Measurements from ENCODE around the gene CLRN1. TPM values are rescaled to one million over a fixed set of nuclear protein-coding genes. Genes with fewer than 3 reads are reported as not detected.

Gene CLRN1
- total RNA-seq, 2 experiments from 2014 or later = not detected

DNA sequence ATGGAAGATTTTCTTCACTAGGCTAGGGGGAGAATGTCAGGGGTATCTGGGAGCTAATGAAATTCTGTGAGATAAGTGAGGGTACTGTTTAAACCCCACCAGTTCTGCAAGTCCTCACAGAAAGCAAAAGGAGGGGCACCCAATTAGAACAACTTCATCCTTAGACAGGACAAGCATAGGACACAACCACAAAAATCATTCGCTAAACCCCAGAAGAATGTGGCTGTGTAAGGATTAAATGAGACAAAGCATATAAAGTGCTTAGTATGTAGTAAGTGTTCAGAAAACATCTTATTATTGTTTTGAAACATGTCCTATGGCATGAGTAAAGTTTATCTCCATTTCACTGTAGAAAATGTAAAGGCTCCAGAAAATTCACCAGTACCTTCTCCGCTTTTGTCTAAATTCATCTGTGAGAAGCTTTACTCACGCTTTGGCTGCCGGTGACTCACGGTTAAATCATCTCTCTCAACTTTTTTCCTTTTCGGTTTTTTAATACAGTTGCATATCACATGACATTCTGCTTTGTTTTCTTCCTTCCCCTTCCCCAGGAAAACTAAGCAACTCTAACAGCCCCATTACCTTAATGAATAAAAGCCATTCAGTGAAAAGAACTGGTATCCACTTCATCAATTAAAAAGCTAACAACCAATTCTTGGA is 1.7 kb downstream of the CLRN1 start:
- ATAC-seq (no peak), DNase-seq (no peak)
- H3K9me3 Mint-ChIP-seq (ENCODE audit: insufficient read depth) = no peaks in the 10 kb centered on the region
- no peaks in the 10 kb centered on the region for H3K4me1 Mint-ChIP-seq (ENCODE audit: low read depth)
- ChIA-PET CTCF (no interaction called here), POLR2A (no interaction called here)
- no peaks in the 10 kb centered on the region for H3K36me3 Mint-ChIP-seq (ENCODE audit: low read depth)
- peaks cover 16% of the 10 kb centered on the region for H3K27me3 Mint-ChIP-seq (ENCODE audit: low read depth)
- no peak overlapping the region for H3K27ac Mint-ChIP-seq
- no peak overlapping the region for H3K4me3 Mint-ChIP-seq

DNA sequence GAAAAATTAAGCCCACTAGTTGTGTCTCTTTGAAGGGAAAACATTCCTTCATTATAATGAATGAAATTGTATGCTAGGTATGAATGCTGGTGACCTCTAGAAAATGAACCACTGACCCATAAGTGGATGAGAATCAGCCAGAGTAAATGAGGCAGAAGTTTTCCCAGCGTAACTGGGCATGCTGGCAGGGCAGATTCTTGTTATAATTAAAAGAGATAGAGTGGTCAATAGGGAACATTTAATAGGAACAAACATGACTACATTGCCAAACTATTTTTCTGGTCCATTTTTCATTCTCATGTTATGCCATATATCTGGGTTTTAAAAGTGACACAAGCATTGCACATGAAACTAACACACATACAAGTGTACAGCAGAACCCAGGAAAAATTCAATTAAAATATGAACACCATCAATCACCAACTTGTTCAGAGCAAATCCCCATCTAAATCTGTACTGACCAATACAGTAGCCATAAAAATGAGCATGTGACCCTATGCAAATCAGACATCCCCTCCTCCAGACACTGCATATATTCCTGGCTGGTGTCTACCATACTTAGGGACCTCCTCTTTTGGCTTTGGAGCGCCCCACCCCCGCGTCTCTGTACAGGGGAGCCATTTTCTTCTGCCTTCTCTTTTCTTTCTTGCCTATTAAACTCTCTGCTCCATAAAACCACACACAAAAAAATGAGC is 4.0 kb downstream of the CLRN1 start:
- ChIA-PET POLR2A (no interaction called here), CTCF (no interaction called here)
- H3K27ac Mint-ChIP-seq = no peak overlapping the region
- H3K27me3 Mint-ChIP-seq (ENCODE audit: low read depth) = peaks cover 27% of the 10 kb centered on the region
- ATAC-seq = no peak
- no peaks in the 10 kb centered on the region for H3K4me1 Mint-ChIP-seq (ENCODE audit: low read depth)
- H3K36me3 Mint-ChIP-seq (ENCODE audit: low read depth) = no peaks in the 10 kb centered on the region
- H3K9me3 Mint-ChIP-seq (ENCODE audit: insufficient read depth) = no peaks in the 10 kb centered on the region
- no peak for DNase-seq
- H3K4me3 Mint-ChIP-seq = no peak overlapping the region

DNA sequence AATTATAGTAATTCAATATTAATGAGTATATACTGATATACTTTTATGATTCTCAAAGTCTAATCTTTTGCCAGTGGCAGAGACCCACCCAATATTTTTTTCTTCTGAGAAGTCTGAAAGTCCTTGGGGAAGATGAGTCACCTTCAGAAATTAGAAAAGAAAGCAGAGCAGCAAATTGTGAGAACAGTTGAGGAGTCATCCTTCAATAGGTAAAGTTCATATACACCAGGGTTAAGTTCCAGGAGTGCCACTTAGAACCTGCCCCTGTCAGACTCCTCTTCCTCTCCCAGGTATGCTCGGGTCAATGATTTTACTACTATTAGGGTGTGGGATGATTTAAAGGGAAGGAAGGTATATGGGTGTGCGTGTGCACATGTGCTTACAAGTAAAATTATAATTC is 7.1 kb downstream of the CLRN1 start:
- Mint-ChIP-seq H3K4me1 (ENCODE audit: low read depth) (no peaks in the 10 kb centered on the region), H3K4me3 (no peak overlapping the region), H3K27me3 (ENCODE audit: low read depth) (peaks cover 25% of the 10 kb centered on the region), H3K9me3 (ENCODE audit: insufficient read depth) (no peaks in the 10 kb centered on the region), H3K27ac (no peak overlapping the region), H3K36me3 (ENCODE audit: low read depth) (no peaks in the 10 kb centered on the region)
- ATAC-seq (no peak), DNase-seq (no peak)
- ChIA-PET CTCF (no interaction called here), POLR2A (no interaction called here)

DNA sequence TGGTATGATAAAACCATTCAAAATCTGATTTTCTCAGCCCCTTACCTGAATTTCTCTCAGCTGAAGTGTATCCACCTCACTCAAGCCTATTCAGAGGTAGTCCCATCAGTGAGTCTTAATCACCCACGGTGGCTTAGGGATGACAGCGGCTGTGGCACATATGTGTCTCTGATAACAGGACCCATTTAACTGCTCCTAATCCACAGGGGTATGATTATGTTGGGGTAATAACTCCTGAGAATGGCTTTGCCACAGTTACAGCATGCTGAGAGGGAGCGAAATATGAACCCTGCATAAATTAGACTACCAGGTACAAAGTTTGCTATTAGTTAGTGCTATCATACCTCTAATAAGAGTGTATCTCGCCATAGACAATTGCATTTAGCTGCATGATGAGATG is 10.6 kb downstream of the CLRN1 start:
- DNase-seq = no peak
- ATAC-seq = no peak
- no peaks in the 10 kb centered on the region for H3K4me1 Mint-ChIP-seq (ENCODE audit: low read depth)
- no peaks in the 10 kb centered on the region for H3K36me3 Mint-ChIP-seq (ENCODE audit: low read depth)
- no peaks in the 10 kb centered on the region for H3K9me3 Mint-ChIP-seq (ENCODE audit: insufficient read depth)
- ChIA-PET CTCF (no interaction called here), POLR2A (no interaction called here)
- peaks cover 27% of the 10 kb centered on the region for H3K27me3 Mint-ChIP-seq (ENCODE audit: low read depth)
- no peak overlapping the region for H3K4me3 Mint-ChIP-seq
- no peak overlapping the region for H3K27ac Mint-ChIP-seq

DNA sequence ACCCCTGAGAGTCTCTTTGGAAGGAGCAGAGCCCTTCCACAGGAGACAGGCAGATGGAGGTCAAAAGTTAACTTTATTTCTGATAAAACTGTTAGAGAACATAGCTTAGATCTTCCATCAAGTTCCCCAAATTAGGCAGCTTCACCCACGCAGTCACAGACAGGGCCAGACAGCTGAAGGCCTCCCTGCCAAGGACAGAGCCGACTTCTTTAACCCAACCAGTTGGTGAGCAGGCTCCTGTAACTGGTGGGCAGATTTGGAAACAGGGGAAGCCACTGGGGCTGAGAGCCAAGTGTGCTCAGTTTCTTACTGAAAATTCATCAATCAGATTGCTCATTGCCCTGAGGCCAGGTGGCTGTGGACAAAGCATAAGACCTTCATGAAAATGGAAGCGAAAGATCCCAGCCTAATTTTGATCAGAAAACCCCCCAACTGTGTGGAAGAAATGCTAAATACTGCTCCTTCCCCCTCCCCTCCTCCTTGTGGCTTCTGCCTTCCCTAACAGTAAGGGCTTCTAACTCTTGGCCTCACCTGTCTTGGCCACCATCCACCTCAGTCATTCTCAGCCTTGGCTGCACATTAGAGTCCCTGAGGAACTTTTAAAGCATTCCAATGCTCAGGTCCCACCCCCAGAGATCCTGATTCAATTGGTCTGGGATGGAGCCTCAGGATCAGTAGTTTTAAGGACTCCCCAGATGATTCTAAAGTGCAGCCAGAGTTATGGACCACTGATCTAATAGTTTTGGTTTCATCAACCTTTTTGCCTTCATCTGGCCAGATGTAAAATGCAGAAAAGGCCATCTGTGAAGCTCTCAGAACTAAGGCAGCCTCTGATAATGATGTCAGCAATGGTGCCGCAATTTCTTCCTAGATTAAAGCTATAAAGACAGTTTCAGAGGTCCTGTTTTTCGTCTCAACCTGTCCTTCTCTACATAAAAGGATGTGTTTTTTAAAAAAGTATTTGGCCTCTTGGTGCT is 11.5 kb downstream of the CLRN1 start:
- no peak for DNase-seq
- Mint-ChIP-seq H3K27ac (no peak overlapping the region), H3K4me3 (no peak overlapping the region), H3K36me3 (ENCODE audit: low read depth) (no peaks in the 10 kb centered on the region), H3K27me3 (ENCODE audit: low read depth) (peaks cover 26% of the 10 kb centered on the region), H3K4me1 (ENCODE audit: low read depth) (no peaks in the 10 kb centered on the region), H3K9me3 (ENCODE audit: insufficient read depth) (no peaks in the 10 kb centered on the region)
- ChIA-PET CTCF (no interaction called here), POLR2A (no interaction called here)
- no peak for ATAC-seq

DNA sequence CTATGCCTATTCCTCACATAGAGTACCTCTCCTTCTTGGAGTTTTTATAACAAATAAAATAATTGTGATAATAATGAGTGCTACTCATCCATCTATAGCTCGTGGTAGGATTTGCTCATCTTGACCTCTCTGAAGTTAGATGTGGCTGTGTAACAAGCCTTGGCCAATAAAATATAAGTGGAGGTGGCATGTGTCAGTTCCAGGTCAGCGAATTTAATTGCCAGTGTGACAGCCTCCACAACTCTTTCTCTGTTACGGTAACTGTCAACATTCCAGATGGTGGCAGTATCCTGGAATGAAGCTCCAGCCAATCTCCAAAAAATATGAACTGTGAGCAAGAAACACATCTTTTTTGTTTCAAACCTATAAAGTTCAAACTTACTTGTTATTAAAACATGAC is 13.8 kb downstream of the CLRN1 start:
- H3K4me3 Mint-ChIP-seq = no peak overlapping the region
- no peak overlapping the region for H3K27ac Mint-ChIP-seq
- DNase-seq (no peak), ATAC-seq (no peak)
- no peaks in the 10 kb centered on the region for H3K4me1 Mint-ChIP-seq (ENCODE audit: low read depth)
- CTCF ChIA-PET = no interaction called here
- POLR2A ChIA-PET = no interaction called here
- no peaks in the 10 kb centered on the region for H3K36me3 Mint-ChIP-seq (ENCODE audit: low read depth)
- no peaks in the 10 kb centered on the region for H3K9me3 Mint-ChIP-seq (ENCODE audit: insufficient read depth)
- H3K27me3 Mint-ChIP-seq (ENCODE audit: low read depth) = peaks cover 23% of the 10 kb centered on the region

DNA sequence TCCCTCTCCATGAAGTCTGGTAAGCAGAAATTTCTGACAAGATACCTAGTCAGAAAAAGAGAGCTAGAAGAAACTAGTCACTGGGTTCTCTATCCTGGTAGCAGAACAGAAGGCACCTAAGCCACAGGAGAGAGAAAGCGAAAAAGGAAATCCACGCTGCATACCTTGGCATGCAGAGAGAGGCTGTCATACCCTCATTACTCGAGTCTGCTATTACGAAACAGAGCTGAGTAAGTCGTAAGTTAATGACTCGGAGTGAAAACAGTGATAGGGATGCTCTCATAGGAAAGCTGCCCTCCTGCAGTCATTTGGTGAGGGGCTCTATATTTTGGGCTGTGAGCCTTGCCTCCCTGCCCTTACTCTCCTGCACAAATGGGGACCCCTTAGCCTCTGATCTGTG is 16.2 kb downstream of the CLRN1 start:
- Mint-ChIP-seq H3K4me1 (ENCODE audit: low read depth) (no peaks in the 10 kb centered on the region), H3K36me3 (ENCODE audit: low read depth) (no peaks in the 10 kb centered on the region), H3K27me3 (ENCODE audit: low read depth) (peaks cover 23% of the 10 kb centered on the region), H3K9me3 (ENCODE audit: insufficient read depth) (no peaks in the 10 kb centered on the region), H3K4me3 (no peak overlapping the region), H3K27ac (no peak overlapping the region)
- POLR2A ChIA-PET = interaction anchor here (0.6 kb wide), 1 partner anchor 18 kb away, joined by 3 read pairs; no protein-coding TSS in a partner anchor
- CTCF ChIA-PET = interaction anchor here (0.8 kb wide), 1 partner anchor 132 kb away, joined by 4 read pairs; no protein-coding TSS in a partner anchor
- DNase-seq (no peak), ATAC-seq (no peak)

DNA sequence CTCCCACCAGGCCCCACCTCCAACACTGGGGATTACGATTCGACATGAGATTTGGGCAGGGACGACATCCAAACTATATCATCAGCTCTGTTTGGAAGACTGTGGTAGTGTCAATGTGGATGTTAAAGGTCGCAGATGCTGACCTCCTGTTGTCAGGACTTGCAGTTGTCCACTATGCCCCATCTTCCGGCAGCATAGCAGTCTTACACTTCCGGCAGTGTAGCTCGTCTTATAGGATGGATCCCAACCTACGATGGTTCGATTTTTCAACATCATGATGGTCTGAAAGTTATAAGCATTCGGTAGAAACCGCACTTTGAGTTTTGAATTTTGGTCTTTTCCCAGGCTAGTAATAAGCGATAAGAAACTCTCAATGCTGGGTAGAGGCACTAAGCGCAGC is 20.6 kb downstream of the CLRN1 start:
- DNase-seq (no peak), ATAC-seq (no peak)
- no peaks in the 10 kb centered on the region for H3K4me1 Mint-ChIP-seq (ENCODE audit: low read depth)
- no peak overlapping the region for H3K27ac Mint-ChIP-seq
- ChIA-PET CTCF (no interaction called here), POLR2A (no interaction called here)
- no peaks in the 10 kb centered on the region for H3K9me3 Mint-ChIP-seq (ENCODE audit: insufficient read depth)
- H3K27me3 Mint-ChIP-seq (ENCODE audit: low read depth) = peaks cover 18% of the 10 kb centered on the region
- H3K4me3 Mint-ChIP-seq = no peak overlapping the region
- H3K36me3 Mint-ChIP-seq (ENCODE audit: low read depth) = no peaks in the 10 kb centered on the region

DNA sequence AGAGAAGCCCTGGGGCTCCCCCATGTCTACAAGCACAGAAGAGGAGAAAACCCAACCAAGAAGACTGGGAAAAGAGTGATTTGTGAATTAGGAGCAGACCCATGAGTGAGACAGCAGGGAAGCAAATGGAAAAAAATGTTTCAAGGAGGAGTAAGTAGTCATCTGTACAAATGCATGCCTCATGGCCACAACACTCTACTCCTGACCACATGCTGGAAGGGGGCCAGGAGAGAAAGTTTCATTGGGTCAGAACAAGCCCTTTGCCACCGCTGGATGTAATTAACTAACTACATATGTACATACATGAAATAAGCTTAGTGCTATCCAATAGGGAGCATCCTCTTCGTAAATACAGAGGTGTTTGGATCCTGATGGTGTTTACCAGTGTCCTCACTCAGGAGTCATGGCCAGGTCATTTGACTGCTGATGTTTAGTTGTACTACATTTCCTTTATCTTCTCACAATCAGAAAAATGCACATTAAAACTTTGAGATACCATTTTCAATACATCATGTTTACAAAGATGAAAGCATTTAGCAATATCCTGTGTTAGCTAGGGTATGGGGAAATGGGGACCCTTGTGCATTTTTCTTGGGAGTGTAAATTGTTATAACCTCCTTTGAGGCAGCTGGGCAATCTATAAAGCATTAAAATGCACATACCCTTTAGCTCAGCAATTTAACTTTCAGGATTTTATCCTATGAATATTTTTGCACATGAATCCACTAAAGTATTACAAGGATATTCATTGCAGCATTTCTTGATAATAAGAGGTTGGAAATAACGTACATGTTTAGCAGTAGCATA is 27.1 kb downstream of the CLRN1 start:
- no peak overlapping the region for H3K27ac Mint-ChIP-seq
- peaks cover 4% of the 10 kb centered on the region for H3K27me3 Mint-ChIP-seq (ENCODE audit: low read depth)
- H3K4me1 Mint-ChIP-seq (ENCODE audit: low read depth) = no peaks in the 10 kb centered on the region
- ChIA-PET CTCF (no interaction called here), POLR2A (no interaction called here)
- DNase-seq (no peak), ATAC-seq (no peak)
- no peaks in the 10 kb centered on the region for H3K36me3 Mint-ChIP-seq (ENCODE audit: low read depth)
- H3K4me3 Mint-ChIP-seq = no peak overlapping the region
- no peaks in the 10 kb centered on the region for H3K9me3 Mint-ChIP-seq (ENCODE audit: insufficient read depth)

DNA sequence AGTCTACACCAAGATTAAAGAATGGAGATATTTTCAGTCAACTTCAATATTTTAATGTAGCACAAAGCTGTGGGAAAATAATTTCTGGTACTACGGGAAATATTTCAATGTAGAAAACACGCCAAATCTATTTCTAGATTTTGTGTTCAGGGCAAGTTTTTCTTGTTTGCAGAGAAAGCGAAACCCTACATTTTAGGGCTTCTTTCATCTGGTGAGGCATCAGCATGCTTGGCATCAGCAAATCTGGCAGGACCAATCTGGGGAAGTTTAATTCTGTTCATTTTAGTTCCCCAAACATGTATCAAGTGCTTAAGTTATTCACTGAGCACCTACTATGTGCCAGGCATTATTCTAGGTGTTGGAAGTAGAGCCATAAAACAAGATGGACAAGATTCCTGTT is 30.3 kb downstream of the CLRN1 start:
- no peak overlapping the region for H3K4me3 Mint-ChIP-seq
- ChIA-PET POLR2A (no interaction called here), CTCF (no interaction called here)
- H3K9me3 Mint-ChIP-seq (ENCODE audit: insufficient read depth) = no peaks in the 10 kb centered on the region
- DNase-seq = no peak
- no peak overlapping the region for H3K27ac Mint-ChIP-seq
- no peaks in the 10 kb centered on the region for H3K36me3 Mint-ChIP-seq (ENCODE audit: low read depth)
- no peak for ATAC-seq
- no peaks in the 10 kb centered on the region for H3K4me1 Mint-ChIP-seq (ENCODE audit: low read depth)
- H3K27me3 Mint-ChIP-seq (ENCODE audit: low read depth) = peaks cover 13% of the 10 kb centered on the region

DNA sequence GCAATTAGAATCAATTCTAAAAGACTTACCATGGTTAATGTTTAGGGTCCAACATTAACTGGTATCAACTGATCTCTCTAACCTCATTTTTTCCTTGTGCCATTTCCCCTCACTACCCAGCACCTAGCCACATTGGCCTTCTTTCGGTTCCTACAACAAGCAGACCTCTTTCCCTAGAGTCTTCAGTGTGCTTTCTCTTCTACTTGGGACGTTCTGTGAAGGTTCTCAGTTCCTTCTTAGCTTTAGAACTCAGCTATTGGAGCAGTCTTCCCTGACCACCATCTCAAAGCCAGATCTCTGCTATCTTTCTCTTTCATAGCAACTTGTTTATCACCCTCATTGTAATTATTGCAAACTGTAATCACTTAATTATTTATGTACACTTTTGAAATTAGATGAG is 35.8 kb downstream of the CLRN1 start:
- H3K36me3 Mint-ChIP-seq (ENCODE audit: low read depth) = no peaks in the 10 kb centered on the region
- H3K27me3 Mint-ChIP-seq (ENCODE audit: low read depth) = peaks cover 23% of the 10 kb centered on the region
- DNase-seq (no peak), ATAC-seq (no peak)
- no peaks in the 10 kb centered on the region for H3K4me1 Mint-ChIP-seq (ENCODE audit: low read depth)
- ChIA-PET CTCF (no interaction called here), POLR2A (no interaction called here)
- no peak overlapping the region for H3K27ac Mint-ChIP-seq
- no peak overlapping the region for H3K4me3 Mint-ChIP-seq
- H3K9me3 Mint-ChIP-seq (ENCODE audit: insufficient read depth) = no peaks in the 10 kb centered on the region

Measured in activated CD8-positive, alpha-beta T cell treated with anti-CD3 and anti-CD28 coated beads, Interleukin-2, amount 10 ng/mL, durations not matched to agents 7 days and 5 days (primary cell).